Uterus (tissue), 4 donors: ENCODE data around the gene PPM1K. TPM values are rescaled to one million over a fixed set of nuclear protein-coding genes. Genes with fewer than 3 reads are reported as not detected.

Experiments
- DNase-seq, 2 donors: peaks; one replicate each; pipeline ENCODE4 v3.0.0-alpha.2; 2019 to 2020
- H3K27ac ChIP-seq, 2 donors: fragments of 200-600 bp; sonication (generic); 1 replicate in 1 of 2; 2 replicates in 1 of 2; pipeline ENCODE4 v1.5.1; 2016 to 2018
- H3K27me3 ChIP-seq, 2 donors: fragments of 200-600 bp; sonication (generic); one replicate each; pipeline ENCODE4 v1.5.1; 2018 to 2019; ENCODE audit warnings: control low read depth in 1 of 2
- H3K36me3 ChIP-seq, 2 donors: fragments of 200-600 bp; sonication (generic); one replicate each; pipeline ENCODE4 v1.5.1; 2019; ENCODE audit warnings: control low read depth in 1 of 2
- H3K4me1 ChIP-seq, 2 donors: fragments of 200-600 bp; sonication (generic); one replicate each; pipeline ENCODE4 v1.5.1; 2018 to 2019; ENCODE audit warnings: control low read depth in 1 of 2
- H3K4me3 ChIP-seq, 2 donors: fragments of 200-600 bp; sonication (generic); 1 replicate in 1 of 2; 2 replicates in 1 of 2; pipeline ENCODE4 v1.5.1; 2018 to 2019; ENCODE audit warnings: mild to moderate bottlenecking in 1 of 2
- H3K9me3 ChIP-seq, 2 donors: fragments of 200-600 bp; sonication (generic); one replicate each; pipeline ENCODE4 v1.5.1; 2019; ENCODE audit warnings: control low read depth in 1 of 2
- CTCF ChIP-seq, 4 experiments: fragments of 200-600 bp in 2 of 4; fragments of 450-650 bp in 2 of 4; sonication (generic) in 2 of 4; IDR thresholded peaks; one replicate each; pipeline ENCODE4 v1.5.1; 2016 to 2019; ENCODE audit warnings: antibody characterized with exemption in 4 of 4, mild to moderate bottlenecking in 2 of 4, moderate library complexity in 1 of 4
- POLR2A ChIP-seq, 2 donors: fragments of 450-650 bp; IDR thresholded peaks; one replicate each; pipeline ENCODE4 v1.6.1; 2016; ENCODE audit warnings: antibody characterized with exemption in 2 of 2, mild to moderate bottlenecking in 1 of 2, moderate library complexity in 1 of 2
- intact Hi-C: fragments of 100-400 bp; cut with DNase I; formaldehyde crosslinking; loops from one replicate; pipeline ENCODE4 v1.15.1; 2023; ENCODE audit warnings: low total_unique reads
- total RNA-seq, 4 donors: library from RNA; depleted of rRNA in 3 of 4; stranded (reverse); fragments of >200 nt in 3 of 4; gene quantifications; one replicate each; pipeline versions ENCODE4 v1.1.0 to v1.2.4, GENCODE V29; 2014 to 2023
- donor health status: DM: yes; HTN: yes; CAD: no.

The PPM1K gene
- total RNA-seq, 4 donors from 2014 or later: 64.7 to 159 (median 83.0) TPM

GRCh38 chr4:88297725-88298454 lies 13.5 kb upstream of the PPM1K start:
- Histone ChIP-seq H3K4me3 (no peak overlapping the region), H3K27me3 (no peaks in the 10 kb centered on the region), H3K27ac (peak overlapping the region in 1 of 2 donors; percentile 15), H3K36me3 (no peaks in the 10 kb centered on the region), H3K4me1 (no peaks in the 10 kb centered on the region), H3K9me3 (no peaks in the 10 kb centered on the region)
- DNase-seq: no peak
- intact Hi-C loops: no loop called here
- TF ChIP-seq POLR2A (IDR thresholded peaks at IDR 0.05) (no peak), CTCF (IDR thresholded peaks at IDR 0.05) (no peak)

GRCh38 chr4:88297212-88297516 lies 12.8 kb upstream of the PPM1K start:
- intact Hi-C loops: no loop called here
- no peak for DNase-seq

DNA sequence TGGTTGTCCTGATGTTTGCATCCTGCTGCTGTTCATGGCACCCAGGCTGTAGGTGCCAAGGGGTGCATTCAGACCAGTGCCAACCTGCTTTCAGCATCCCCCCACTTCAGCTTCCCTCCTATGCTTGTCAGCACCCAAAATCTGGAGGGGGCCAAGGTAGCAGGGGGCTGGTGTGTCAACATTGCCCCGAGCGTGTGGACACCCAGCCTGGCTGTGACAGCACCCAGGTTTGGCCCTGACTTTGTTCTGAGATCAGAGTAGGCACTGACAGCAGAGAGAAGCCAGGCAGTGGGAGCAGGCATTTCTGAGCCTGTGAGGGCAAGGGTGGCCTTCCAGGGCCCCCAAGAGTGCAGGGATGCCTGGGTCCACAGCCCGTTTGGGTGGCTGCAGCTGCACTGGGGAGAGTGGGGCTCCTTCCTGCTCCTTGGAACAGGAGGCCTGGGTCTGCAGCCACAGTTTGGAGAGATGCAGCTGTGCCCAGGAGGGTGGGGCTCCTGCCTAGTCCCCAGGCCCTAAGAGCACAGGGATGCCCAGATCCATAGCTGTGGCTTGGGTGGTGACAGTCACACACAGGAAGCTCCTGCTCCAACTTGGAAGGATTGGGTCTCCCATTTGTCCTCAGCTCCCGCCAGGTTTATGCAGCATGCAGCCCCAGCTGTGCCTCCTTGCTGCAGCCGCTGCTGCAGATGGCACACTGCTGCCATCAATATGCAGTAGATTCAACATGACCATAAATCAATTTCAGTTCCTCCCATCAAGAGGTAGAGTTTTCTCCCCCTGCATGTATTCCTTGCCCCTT lies 12.3 kb upstream of the PPM1K start:
- no peaks in the 10 kb centered on the region for H3K4me1 ChIP-seq
- DNase-seq: no peak
- TF ChIP-seq POLR2A (IDR thresholded peaks at IDR 0.05) (no peak), CTCF (IDR thresholded peaks at IDR 0.05) (no peak)
- no peak overlapping the region for H3K27ac ChIP-seq
- no peaks in the 10 kb centered on the region for H3K27me3 ChIP-seq
- H3K4me3 ChIP-seq: no peak overlapping the region
- no peaks in the 10 kb centered on the region for H3K9me3 ChIP-seq
- no peaks in the 10 kb centered on the region for H3K36me3 ChIP-seq
- intact Hi-C loops: no loop called here

More at GRCh38 chr4:88297212-88297516, 12.8 kb upstream of the PPM1K start:
- Histone ChIP-seq H3K4me1 (no peaks in the 10 kb centered on the region), H3K27me3 (no peaks in the 10 kb centered on the region), H3K4me3 (no peak overlapping the region), H3K27ac (no peak overlapping the region), H3K9me3 (no peaks in the 10 kb centered on the region), H3K36me3 (no peaks in the 10 kb centered on the region)
- TF ChIP-seq POLR2A (IDR thresholded peaks at IDR 0.05) (no peak), CTCF (IDR thresholded peaks at IDR 0.05) (no peak)

DNA sequence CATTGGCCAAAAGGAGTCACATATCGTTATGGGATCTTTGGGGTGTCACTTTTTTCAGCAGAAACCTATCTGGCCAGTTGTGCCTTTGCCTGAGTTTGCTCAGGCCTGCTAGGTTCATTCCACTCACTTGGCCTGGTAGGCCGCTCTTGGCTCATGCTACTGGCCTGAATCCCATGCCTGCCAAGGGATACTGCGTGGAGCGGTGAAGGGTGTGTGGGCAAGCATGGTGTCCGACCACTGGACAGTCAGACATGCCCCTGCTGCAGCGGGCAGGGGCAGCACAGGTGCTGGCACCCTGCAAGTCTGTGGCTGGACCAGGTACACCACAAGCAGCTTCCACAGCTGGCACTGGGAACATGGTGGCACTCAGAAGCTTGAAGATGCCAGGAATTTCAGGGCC lies 11.3 kb upstream of the PPM1K start:
- no peaks in the 10 kb centered on the region for H3K4me1 ChIP-seq
- no peak for DNase-seq
- no peaks in the 10 kb centered on the region for H3K9me3 ChIP-seq
- intact Hi-C loops: no loop called here
- no peaks in the 10 kb centered on the region for H3K36me3 ChIP-seq
- H3K4me3 ChIP-seq: no peak overlapping the region
- H3K27ac ChIP-seq: no peak overlapping the region
- TF ChIP-seq CTCF (IDR thresholded peaks at IDR 0.05) (no peak), POLR2A (IDR thresholded peaks at IDR 0.05) (no peak)
- H3K27me3 ChIP-seq: no peaks in the 10 kb centered on the region

- DNase-seq: peak in 1 of 2 donors; percentile 58
- Histone ChIP-seq H3K27me3 (no peaks in the 10 kb centered on the region), H3K27ac (peak overlapping the region; percentile 67 to 77), H3K36me3 (no peaks in the 10 kb centered on the region), H3K4me1 (no peaks in the 10 kb centered on the region), H3K4me3 (no peak overlapping the region), H3K9me3 (no peaks in the 10 kb centered on the region)
- TF ChIP-seq CTCF (IDR thresholded peaks at IDR 0.05) (no peak), POLR2A (IDR thresholded peaks at IDR 0.05) (no peak)
- intact Hi-C loops: no loop called here
These were observed 6.6 kb upstream of the PPM1K start for GRCh38 chr4:88291003-88291402.
